Stimulated activated CD4-positive, alpha-beta T cell treated with anti-CD3 and anti-CD28 coated beads, Interleukin-2, amount 100 ng/mL, for 48 hours (primary cell): Measurements from ENCODE around the gene ACTR1A.
"Not testable (repeated sequence)": the region's sequence is repeated elsewhere in the genome, so short reads cannot be mapped to it uniquely, and the experiment has no call there.

Experiments used
- DNase-seq, 2 donors: peaks; one replicate each; pipeline ENCODE4 v3.0.0-alpha.2; 2020

Gene ACTR1A

DNA sequence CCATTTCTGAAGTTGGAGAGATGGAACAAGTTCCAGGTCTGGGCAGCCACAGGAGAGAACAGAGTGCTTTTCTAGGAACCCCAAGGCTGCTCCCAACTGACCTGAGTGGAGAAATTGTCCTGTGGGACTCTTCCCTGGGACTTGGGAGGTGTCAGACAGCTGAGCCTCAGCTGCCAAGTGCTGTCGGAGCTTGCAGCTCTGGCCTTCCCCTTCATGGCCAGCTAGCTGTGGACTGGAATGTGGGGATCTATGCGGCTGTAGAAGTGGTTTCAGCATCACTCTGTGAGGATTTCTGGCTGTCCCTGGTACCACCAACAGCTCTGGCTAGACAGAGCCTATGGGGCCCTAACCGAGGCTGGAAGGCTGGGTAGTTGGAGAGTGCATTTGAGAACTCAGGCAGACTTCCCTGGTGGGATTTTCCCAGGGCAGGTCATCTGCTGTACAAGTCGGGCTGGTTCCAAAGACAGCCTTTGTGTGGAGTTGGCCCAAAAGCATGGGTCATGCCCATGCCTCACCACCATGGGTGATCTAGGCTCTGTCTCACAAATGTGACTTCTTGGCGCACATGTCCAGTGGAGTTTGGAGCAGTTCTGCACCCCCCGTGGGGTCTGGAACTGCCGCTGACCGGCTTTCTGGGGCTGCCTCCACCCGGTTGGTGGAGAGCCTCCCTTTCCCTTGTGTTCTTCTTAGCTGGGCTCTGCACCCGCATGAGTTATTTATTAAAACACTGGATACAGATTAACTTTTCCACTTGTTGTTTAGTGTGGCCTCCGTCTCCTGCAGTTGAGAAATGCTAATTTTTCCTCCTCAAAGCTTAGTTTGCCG, 12.2 kb upstream of the ACTR1A start:
- no peak for DNase-seq

DNA sequence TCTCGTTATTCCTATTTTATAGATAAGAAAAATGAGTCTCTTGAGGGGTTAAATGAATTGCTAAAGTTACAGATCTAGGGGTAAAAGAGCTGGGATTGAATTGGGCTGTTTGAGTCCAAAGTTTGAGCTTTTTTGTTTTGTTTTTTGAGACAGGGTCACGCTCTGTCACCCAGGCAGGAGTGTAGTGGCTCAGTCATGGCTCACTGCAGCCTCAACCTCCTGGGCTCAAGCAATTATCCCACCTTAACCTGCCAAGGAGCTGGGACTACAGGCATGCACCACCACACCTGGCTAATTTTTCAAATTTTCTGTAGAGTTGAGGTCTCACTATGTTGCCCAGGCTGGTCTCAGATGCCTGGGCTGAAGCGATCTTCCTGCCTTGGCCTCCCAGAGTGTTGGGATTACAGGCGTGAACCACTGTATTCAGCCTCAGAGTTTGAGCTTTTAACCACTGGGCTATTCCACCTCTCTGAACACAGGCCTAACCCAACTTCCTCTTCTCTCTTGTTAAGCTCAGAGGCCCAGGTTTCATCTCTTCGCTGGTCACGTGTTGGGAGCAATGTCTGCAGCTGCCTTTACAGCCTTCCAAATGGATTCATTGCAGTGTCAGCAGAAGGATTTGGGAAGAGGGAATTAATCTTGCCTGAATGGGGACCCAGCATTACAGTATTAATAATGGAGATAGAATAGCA, 9.2 kb upstream of the ACTR1A start:
- no peak for DNase-seq

DNA sequence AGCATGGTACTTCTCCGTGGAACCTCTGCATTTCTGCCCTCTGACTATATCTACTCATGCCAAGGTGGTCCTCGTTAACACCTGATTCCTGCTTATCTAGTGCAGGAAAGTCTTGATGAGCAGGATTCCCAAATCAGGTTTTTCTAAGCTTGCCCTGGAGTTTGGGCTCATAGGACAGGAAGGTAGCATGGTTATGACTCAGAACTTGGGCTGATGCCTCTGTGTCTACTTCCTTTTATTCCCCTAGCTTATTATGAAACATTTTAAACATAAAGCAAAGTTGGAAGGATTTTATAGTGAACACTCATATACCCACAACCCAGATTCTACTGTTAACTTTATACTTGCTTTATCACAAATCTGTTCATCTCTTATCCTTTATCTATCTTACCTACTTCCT, 6.9 kb upstream of the ACTR1A start:
- DNase-seq, result no peak

DNA sequence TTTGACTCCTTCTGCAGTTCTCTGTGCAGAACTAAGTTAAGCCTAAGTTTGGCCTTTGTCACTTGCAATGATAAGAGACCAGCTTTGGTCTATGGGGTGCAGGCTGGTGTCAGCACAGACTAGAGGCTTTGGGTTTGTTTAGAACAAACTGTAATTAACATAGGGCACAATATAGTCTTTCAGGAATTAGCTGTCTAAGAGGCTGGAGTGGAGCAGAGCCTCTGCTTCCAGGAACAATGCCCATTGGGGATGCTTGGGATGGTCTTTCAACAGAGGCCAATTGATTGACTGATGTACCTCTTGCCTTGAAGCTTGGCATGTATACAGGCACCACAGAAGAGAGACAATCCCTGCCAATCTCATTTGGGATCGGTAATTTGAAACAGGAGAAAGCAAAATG, 6.0 kb upstream of the ACTR1A start:
- no peak for DNase-seq

DNA sequence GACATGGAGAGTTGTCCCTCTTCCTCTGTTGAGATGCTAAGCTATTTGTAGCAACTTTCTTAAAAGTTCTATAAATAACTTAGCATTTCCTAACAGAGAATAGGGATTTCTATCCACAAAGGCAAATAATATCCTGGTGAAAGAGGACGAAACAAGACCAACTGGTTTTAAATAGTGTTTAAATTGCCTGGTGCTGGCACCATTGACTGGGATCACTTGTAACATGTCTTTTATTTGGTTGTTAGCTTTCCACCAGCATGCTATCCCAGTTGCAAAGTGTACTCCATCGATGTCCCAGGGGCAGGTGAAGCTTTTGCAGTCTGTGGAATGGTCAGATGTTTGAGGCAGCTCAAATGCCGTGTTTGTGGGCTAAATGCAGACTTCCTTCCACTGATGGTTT, 5.0 kb upstream of the ACTR1A start:
- DNase-seq, result no peak

DNA sequence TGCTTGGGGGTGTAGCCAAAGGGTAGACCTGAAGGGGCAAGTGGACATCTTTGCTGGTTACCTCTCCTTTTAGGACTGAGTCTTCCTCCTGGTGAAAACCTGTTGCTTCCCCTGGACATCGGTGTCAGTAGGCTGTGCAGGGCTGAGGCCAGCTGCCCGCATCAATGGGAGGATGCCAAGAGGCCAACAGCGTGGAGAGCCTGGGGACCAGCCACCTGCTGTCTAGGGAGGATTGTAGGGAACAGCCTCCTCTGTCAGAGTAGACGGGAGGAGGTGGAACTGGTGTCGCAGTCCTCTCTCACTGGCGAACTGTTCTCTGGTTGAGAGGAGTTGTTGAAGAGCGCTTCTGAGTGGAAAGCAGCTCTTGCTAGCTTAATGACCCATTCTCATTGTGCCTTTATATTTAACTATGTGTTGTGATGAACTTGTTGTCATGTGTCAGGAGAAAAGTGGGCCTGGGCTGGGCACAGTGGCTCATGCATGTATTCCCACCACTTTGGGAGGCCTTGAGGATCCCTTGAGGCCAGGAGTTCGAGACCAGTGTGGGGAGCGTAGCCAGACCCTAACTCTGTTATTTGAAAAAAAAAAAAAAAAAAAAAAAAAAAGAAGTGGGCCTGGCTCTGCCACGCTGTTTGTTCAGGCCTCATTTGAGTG, 3.1 kb upstream of the ACTR1A start:
- DNase-seq, result no peak

DNA sequence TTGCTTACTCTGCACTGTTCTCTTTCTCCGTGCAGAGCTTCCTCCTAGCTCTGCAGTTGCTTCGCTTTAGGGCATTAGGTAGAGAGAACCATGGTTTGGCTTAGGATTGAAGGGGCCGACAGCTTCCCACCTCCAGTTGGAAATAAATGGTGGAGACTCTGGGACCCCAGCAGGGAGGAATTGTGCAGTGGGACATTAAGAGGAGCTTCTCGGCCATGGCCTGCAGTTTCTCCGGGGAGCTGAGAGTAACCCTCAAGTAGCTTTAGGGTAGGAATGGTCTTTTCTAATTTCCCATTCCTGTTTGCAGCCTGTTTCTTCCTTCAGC, 2.4 kb upstream of the ACTR1A start:
- DNase-seq, result no peak

DNA sequence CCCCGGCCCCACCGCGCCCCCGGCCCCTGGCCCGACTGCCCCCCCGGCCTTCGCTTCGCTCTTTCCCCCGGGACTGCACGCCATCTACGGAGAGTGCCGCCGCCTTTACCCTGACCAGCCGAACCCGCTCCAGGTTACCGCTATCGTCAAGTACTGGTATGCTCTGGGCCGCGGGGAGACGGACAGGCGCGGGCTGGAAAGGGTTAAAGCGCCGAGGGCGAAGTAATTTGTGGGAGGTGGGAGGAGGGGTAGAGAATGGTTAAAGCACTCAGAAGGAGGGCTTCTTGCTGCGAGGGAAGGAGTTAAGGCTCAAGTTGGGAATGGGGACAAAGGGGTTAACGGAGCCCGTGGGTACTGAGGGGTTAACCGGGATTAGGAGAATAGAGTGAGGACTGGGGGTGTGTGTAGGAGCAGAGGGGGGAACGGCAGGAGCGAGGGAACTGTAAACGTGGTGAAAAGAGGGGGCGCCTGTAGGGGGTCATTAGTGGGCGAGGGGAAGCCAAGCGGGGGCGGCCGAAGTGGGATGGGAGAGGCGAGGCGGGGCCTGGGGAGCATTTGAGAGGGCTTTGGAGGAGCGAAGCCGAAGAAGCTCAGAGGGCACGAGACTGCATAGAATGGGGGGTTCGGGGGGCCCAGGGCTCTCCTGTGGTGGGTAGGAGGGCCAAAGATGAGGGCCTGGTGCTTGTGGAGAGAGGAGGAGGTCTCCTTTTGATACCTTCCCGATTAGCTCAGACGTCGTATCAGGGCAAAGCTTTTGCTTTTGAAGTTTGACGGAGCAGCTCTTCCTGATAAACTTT, 1.9 kb upstream of the ACTR1A start:
- peak in 1 of 2 donors; percentile 27 for DNase-seq

DNA sequence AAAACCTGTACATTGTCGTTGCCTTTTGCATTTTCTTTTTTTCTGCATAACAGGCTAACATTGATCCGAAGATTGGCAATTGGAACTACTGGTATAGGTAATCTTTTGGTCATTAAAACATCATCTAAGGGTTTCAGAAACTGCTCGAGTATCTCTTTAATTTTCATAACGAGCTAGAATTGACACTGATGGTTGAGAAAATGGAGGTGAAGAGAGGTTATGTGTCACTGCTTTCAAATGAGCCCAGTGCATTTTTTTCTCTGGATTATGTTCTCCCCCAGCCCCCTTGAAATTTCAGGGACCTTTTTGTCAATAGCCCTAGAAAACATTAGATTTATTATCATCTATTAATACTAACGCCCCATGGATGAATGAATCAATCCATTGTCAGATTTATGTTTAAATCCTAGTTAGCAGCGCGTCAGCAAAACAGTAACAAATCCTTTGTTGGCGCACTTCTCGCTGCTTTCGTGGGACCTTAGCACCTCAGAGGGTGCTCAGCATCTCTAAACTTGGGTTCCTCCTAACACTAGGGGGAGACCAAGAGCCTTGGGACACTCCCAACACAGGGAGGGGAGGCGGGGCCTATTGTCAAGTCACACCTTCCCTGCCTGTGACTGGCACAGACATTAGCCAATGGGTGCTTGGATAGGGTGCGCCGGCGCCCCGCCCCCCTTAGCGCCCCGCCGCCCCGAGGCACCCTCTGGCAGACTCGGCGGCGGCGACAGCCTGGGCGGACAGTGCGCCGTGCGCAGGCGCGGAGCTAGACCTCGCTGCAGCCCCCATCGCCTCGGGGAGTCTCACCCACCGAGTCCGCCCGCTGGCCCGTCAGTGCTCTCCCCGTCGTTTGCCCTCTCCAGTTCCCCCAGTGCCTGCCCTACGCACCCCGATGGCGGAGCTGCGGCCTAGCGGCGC, 1.0 kb upstream of the ACTR1A start, which contains the start of gene SUFU:
Gene SUFU, plus strand, starts transcription at position 709 of the 915 bp plus-strand sequence. Its CDS starts 181 bp downstream, at position 890.
- peak; percentile 99 for DNase-seq

DNA sequence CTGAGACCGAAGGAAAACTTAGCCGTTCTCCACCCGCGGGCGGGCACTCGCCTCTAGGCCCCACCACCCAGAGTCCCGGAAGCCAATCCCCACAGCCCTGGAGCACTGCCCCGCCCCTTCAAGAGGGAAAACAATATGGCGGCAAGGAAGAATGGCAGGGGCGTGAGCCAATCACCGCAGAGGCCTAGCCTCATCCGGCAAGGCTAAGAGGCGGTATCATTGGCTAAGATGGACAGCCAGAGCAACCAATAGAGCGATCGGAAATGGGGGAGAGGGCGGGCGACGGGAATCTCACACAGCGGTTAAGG, 529 bp downstream of the ACTR1A start:
- peak; percentile 97 to 98 for DNase-seq

DNA sequence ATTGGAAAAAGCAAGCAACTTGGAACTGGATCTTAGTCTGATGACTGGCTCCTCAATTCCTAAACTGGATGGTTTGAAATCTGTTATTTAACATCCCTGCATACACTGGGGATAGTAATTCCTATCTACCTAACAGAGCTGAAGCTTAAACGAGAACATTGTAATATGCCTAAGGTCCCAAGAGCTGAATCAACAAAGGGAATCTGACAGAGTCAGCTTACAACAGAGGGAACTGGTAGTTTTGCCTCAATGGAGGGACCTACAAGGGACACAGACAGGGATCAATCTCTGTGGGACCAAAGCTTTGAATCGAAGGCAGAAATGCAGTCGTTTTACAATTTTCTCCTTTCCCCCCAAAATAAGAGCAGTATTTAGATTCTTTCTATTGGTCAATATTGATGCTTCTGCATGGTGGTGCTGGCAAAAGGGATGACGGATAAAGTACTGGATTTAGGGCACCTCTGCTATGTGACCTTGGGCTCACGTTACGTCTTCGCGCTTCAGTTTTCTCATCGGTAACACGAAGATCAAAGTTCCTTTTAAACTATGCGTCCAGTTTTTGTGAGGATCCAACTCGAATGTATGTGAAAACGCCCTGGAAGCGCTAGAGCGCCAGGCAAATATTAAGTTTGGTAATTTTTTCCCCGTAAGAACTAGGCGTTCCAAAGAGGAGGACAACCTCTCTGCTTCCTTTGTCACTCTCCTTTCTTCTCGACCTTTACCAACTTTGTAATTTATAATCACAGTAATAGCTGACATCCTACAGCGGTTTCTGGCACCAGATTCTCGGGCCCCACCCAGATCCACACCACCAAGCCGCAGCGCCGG, 1.1 kb downstream of the ACTR1A start:
- no peak for DNase-seq

DNA sequence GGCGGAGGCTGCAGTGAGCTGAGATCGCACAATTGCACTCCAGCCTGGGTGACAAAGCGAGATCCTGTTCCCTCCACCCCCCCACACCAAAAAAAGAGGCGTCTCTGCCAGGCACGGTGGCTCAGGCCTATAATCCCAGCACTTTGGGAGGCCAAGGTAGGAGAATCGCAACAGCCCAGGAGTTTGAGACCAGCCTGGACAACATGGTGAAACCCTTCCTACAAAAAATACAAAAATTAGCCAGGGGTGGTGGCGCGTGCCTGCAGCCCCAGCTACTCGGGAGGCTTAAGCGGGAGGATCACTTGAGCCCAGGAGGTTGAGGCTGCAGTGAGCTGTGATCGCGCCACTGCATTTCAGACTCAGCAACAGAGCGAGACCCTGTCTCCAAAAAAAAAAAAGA, 1.8 kb downstream of the ACTR1A start:
- not testable (repeated sequence) for DNase-seq

DNA sequence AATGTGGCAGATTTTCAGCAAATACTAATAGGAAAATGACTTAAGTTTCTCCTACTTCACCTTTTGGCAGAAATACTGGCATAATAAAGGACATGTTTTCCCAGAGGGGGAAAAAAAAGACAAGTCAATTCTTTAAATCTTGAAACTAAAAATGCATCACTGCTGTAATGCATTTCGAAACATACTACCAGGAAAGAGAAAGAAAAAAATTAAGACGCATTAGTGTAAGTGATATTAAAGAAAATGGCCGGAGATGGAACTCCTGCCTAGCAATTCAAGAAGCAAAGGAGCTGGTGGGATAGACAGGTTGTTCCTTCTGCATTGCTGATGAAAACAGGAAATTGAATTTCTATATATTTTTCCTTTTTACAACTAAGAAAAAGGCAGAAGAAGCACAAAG, 3.2 kb downstream of the ACTR1A start:
- no peak for DNase-seq

DNA sequence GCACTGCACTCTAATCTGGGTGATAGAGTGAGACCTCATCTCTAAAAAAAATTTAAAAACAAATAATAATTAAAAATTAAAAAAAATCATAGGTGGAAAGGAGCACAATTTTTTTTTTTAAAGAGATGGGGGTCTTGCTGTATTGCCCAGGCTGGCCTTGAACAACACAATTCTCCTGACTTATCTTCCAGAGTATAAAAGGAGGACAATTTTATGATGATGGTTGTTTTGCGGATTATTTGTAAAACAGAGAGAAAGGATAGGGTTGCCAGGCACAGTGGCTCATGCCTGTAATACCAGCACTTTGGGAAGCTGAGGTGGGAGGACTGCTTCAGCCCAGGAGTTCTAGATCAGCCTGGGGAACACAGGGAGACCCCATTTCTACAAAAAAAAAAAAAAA, 5.0 kb downstream of the ACTR1A start:
- no peak for DNase-seq

DNA sequence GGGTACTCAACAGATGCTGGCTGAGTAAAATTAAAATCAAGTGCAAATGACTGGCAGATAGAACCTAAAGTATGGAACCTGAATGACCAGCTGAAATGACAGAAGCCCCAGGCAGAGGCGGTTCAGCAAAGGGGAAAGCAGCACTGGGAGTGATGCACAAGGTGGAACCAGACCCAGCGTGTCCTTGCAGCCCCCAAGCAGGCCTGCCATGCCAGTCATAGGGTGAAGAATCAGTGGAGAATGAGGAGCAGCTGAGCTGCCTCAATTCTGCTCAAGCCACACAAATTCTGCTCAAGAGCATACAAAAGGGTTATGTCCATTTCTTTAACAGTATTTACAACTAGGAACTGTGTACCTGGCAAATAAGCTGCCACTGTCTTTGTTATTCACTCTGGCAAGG, 8.7 kb downstream of the ACTR1A start:
- no peak for DNase-seq

DNA sequence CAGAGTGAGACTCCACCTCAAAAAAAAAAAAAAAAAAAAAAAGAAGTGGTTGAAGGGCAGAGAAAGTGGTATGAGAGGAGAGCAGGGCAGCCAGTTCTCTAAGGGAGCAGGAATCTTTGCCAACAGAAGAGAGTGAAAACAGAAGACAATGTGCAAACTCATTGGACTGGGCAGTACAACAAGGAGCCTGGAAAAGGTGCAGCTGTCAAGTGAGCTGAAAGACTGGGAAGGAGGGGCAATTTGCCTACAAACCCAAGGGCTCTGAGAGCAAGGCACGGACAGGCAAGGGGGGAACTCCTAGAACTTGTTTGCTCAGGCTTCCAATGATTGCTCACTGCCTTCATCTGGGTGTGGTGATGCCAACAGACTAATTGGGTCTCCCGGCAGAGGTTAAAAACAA, 9.5 kb downstream of the ACTR1A start:
- DNase-seq, result no peak

DNA sequence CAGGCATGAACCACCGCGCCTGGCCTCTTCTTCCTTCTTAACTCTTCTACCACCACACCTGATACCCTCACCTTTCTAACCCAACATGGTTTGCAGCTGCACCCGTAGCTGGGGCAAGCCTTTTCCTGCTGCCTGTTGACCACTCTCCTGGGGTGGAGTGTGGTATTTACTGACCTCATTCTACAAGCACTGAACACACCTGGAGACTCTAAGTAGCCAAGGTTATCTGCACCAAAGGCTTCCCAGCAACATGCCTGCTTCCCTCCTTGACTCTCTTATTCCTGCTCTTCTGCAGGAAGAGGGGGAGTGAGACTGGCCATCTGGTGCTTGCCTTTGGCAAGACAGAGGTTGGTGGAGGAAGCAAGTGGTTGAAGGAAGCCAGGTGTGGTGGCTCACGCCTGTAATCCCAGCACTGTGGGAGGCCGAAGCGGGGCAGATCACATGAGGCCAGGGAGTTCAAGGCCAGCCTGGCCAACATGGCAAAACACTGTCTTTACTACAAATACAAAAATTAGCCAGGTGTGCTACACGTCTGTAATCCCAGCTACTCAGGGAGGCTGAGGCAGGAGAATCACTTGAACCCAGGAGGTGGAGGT, 10.1 kb downstream of the ACTR1A start:
- DNase-seq, result no peak

DNA sequence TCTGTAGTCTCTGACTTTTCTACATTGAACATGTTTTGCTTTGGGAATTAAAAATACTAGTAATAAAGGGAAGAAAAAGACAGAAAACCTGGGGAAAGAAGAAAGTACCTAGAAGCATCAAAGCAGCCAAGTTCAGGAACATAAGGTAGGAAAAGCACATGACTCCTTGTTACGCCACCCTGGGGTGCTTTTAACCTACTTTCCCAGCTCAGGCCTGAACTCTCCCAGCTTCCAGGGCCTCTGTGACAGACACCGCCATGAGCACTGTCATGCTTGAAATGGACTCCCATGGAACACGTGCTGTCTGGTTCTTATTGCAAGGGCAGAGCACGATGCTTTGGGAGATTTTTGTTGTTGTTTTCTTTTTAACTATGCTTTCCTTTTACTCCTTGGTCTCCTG, 11.4 kb downstream of the ACTR1A start:
- DNase-seq, result no peak

DNA sequence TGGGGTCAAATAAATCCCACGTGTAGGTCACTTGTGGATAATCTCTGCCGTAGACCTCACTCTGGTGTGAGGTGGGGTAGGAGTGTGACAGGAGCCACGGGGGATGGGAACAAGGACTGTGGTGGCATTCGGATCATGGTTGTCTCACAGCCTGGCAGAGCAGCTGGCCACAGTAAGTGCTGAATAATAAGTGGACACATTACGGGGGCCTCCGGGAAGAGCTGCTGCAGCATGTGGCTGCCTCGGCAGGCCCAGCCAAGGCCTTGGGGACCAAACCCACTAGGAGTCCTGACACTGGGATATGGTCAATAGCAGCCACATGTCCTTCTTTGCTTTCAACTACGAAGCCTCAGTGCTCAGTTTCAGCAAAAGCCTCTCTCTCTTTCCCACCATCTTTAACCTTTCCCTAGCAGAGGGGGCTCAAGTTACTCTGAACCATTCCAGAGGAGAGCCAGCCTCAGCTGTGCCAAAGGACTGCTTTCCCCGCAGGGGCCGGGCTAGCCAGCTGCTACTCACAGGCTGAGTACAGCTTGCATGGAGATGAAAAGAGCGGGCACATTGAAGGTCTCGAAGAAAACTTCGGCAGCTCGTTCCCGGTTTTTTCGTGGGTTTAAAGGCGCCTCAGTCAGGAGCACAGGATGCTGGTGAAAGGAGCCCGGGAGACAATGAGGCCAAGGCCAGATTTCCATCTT, 17.3 kb downstream of the ACTR1A start:
- no peak for DNase-seq

DNA sequence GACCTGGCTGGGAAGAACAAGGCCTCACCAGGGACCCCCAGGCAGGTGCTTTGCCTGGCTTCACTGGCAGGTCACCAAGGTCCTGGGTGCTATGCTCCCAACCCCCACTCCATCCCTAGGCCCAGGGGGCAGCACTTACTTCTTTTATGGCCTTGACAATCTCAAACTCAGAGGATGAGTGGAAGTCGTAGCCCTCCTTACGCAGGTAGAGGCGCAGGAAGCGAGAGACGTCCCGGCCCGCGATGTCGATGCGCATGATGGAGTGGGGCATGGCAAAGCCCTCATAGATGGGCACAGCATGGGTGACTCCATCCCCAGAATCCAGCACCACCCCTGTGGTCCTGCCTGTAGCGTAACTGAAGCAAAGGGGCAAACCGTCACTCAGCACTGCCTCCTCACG, 18.5 kb downstream of the ACTR1A start:
- DNase-seq, result no peak
